ENCODE data around the gene SRGAP2C. TPM values are rescaled to one million over a fixed set of nuclear protein-coding genes. Genes with fewer than 3 reads are reported as not detected.
"Not testable (repeated sequence)": the region's sequence is repeated elsewhere in the genome, so short reads cannot be mapped to it uniquely, and the experiment has no call there.

SRGAP2C gene
- total RNA-seq, 1 experiment from 2014 or later: 36.6 TPM

- CTCF ChIA-PET; H3K4me1 Mint-ChIP-seq (ENCODE audit: insufficient read depth, unreplicated experiment); BruUV-seq (replicated peaks); intact Hi-C loops (cut with micrococcal nuclease); DNase-seq (ENCODE audit: unreplicated experiment); H3K4me3 Mint-ChIP-seq (ENCODE audit: unreplicated experiment); H3K27me3 Mint-ChIP-seq (ENCODE audit: insufficient read depth, unreplicated experiment); POLR2A ChIA-PET; H3K27ac Mint-ChIP-seq (ENCODE audit: low read depth, unreplicated experiment): not testable (repeated sequence)
- Mint-ChIP-seq H3K36me3 (ENCODE audit: insufficient read depth, unreplicated experiment) (peaks cover 18% of the 10 kb centered on the region), H3K9me3 (ENCODE audit: unreplicated experiment) (peaks cover 19% of the 10 kb centered on the region)
Observed at GRCh38 chr1:121400541-121401310, 216.0 kb downstream of the SRGAP2C start.

GRCh38 chr1:121401375-121401955 lies 216.7 kb downstream of the SRGAP2C start:
- H3K27me3 Mint-ChIP-seq (ENCODE audit: insufficient read depth, unreplicated experiment); H3K4me3 Mint-ChIP-seq (ENCODE audit: unreplicated experiment); H3K4me1 Mint-ChIP-seq (ENCODE audit: insufficient read depth, unreplicated experiment); H3K27ac Mint-ChIP-seq (ENCODE audit: low read depth, unreplicated experiment); CTCF ChIA-PET; BruUV-seq (replicated peaks); intact Hi-C loops (cut with micrococcal nuclease); DNase-seq (ENCODE audit: unreplicated experiment); POLR2A ChIA-PET: not testable (repeated sequence)
- Mint-ChIP-seq H3K36me3 (ENCODE audit: insufficient read depth, unreplicated experiment) (peaks cover 18% of the 10 kb centered on the region), H3K9me3 (ENCODE audit: unreplicated experiment) (peaks cover 19% of the 10 kb centered on the region)

DNA sequence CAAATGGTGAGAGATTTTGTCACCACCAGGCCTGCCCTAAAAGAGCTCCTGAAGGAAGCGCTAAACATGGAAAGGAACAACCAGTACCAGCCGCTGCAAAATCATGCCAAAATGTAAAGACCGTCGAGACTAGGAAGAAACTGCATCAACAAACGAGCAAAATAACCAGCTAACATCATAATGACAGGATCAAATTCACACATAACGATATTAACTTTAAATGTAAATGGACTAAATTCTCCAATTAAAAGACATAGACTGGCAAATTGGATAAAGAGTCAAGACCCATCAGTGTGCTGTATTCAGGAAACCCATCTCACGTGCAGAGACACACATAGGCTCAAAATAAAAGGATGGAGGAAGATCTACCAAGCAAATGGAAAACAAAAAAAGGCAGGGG lies 218.5 kb downstream of the SRGAP2C start:
- Mint-ChIP-seq H3K36me3 (ENCODE audit: insufficient read depth, unreplicated experiment) (peaks cover 18% of the 10 kb centered on the region), H3K9me3 (ENCODE audit: unreplicated experiment) (peaks cover 19% of the 10 kb centered on the region)
- H3K27me3 Mint-ChIP-seq (ENCODE audit: insufficient read depth, unreplicated experiment); H3K4me3 Mint-ChIP-seq (ENCODE audit: unreplicated experiment); H3K4me1 Mint-ChIP-seq (ENCODE audit: insufficient read depth, unreplicated experiment); BruUV-seq (replicated peaks); H3K27ac Mint-ChIP-seq (ENCODE audit: low read depth, unreplicated experiment); DNase-seq (ENCODE audit: unreplicated experiment); CTCF ChIA-PET; intact Hi-C loops (cut with micrococcal nuclease); POLR2A ChIA-PET: not testable (repeated sequence)

DNA sequence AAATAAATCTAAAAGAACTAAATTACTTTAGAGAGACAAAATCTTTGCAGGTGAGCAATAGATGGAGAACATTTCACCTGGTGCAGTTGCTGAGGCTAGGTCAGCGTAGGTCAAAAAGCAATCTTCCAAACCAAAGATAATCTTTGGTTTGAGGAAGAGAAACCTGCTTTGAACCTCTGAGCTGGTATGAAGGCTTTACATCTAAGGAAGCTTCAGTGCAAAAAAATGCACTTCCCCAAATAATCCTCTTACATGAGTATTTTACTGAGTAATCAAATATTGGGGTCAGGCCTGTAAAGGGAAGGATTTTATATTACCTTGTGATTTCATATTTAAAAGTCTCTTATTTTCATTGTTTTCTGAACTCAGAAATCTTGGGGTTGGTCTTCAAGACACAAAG lies 223.6 kb downstream of the SRGAP2C start:
- no peak overlapping the region for H3K4me3 Mint-ChIP-seq (ENCODE audit: unreplicated experiment)
- H3K27me3 Mint-ChIP-seq (ENCODE audit: insufficient read depth, unreplicated experiment): no peaks in the 10 kb centered on the region
- H3K9me3 Mint-ChIP-seq (ENCODE audit: unreplicated experiment): no peaks in the 10 kb centered on the region
- DNase-seq (ENCODE audit: unreplicated experiment): no peak
- no peak overlapping the region for H3K27ac Mint-ChIP-seq (ENCODE audit: low read depth, unreplicated experiment)
- no TSS peak for BruUV-seq (replicated peaks)
- ChIA-PET CTCF (no interaction called here), POLR2A (no interaction called here)
- no peaks in the 10 kb centered on the region for H3K36me3 Mint-ChIP-seq (ENCODE audit: insufficient read depth, unreplicated experiment)
- intact Hi-C loops (cut with micrococcal nuclease): no loop called here
- TF ChIP-seq, protein P1, sequence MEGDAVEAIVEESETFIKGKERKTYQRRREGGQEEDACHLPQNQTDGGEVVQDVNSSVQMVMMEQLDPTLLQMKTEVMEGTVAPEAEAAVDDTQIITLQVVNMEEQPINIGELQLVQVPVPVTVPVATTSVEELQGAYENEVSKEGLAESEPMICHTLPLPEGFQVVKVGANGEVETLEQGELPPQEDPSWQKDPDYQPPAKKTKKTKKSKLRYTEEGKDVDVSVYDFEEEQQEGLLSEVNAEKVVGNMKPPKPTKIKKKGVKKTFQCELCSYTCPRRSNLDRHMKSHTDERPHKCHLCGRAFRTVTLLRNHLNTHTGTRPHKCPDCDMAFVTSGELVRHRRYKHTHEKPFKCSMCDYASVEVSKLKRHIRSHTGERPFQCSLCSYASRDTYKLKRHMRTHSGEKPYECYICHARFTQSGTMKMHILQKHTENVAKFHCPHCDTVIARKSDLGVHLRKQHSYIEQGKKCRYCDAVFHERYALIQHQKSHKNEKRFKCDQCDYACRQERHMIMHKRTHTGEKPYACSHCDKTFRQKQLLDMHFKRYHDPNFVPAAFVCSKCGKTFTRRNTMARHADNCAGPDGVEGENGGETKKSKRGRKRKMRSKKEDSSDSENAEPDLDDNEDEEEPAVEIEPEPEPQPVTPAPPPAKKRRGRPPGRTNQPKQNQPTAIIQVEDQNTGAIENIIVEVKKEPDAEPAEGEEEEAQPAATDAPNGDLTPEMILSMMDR (IDR thresholded peaks at IDR 0.05; ENCODE audit: unreplicated experiment): no peak
- no peaks in the 10 kb centered on the region for H3K4me1 Mint-ChIP-seq (ENCODE audit: insufficient read depth, unreplicated experiment)

DNA sequence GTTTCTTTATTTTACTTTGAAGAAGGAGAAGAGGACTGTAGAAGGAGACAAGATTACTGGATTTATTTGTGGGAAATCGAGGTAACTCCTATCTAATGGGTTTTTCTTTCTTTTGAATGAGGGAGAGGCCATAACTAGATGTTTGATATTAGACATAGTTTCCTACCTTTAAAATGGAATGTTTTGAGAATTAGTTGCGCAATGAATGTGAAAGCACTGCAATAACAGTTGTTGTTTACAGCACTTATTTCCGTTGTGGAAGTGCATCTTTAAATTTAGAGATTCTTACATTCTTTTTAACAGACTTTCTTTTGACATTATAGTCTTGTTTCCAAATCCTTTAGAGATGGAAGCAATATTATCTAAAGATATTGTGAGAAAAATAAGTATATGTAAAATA lies 229.0 kb downstream of the SRGAP2C start:
- ChIA-PET POLR2A (no interaction called here), CTCF (no interaction called here)
- no peaks in the 10 kb centered on the region for H3K27me3 Mint-ChIP-seq (ENCODE audit: insufficient read depth, unreplicated experiment)
- BruUV-seq (replicated peaks): no TSS peak
- no peaks in the 10 kb centered on the region for H3K9me3 Mint-ChIP-seq (ENCODE audit: unreplicated experiment)
- no peak overlapping the region for H3K4me3 Mint-ChIP-seq (ENCODE audit: unreplicated experiment)
- intact Hi-C loops (cut with micrococcal nuclease): no loop called here
- H3K4me1 Mint-ChIP-seq (ENCODE audit: insufficient read depth, unreplicated experiment): no peaks in the 10 kb centered on the region
- TF ChIP-seq, protein P1 (IDR thresholded peaks at IDR 0.05; ENCODE audit: unreplicated experiment): no peak
- no peak for DNase-seq (ENCODE audit: unreplicated experiment)
- no peak overlapping the region for H3K27ac Mint-ChIP-seq (ENCODE audit: low read depth, unreplicated experiment)
- no peaks in the 10 kb centered on the region for H3K36me3 Mint-ChIP-seq (ENCODE audit: insufficient read depth, unreplicated experiment)
